Measurements from ENCODE around the gene ADAD1. TPM values are rescaled to one million over a fixed set of nuclear protein-coding genes. Genes with fewer than 3 reads are reported as not detected.

The ADAD1 gene
- total RNA-seq, 6 experiments from 2014 or later = not detected

DNA sequence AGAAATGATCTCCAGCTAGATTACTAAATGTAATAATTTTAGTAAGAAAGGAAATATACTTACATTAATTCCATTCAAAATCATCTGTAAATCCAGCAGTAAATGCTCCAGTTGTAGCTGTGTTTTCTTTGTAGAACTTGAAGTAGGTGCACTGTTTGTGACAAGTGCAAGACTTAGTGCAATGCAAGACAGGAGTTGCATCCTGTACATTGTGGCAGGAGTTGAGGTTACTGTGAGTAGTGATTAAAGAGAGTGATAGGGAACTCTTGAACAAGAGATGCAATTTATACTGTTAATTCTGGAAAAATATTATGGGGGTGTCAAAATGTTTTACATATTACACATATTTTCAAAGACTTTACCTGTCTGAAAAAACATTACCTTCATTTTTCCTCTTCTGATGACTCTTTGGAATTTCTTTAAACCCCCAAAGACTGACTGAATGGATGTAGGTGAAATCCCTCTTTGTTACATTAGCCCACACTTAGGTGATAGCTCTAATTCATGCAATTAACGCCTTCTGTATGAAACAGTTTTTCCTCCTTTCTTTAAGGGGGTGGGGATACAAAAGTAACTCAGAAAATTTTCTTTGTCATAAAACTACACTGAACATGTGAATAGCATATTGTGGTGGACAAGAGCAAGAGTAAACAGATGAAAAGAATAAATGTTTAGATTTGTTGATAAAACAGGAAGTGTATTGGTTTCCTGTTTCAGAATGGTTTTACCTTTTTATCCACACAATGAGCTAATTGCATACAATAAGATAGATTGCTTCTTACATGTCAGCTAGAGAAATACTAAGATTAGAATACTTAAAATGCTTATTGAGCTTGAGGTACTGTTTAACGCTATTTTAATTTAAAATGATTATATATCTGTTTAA, 77.7 kb downstream of the ADAD1 start, which contains the start of gene IL2:
Gene IL2, minus strand, starts transcription at position 495 of the 886 bp plus-strand sequence. Its CDS starts 285 bp downstream, at position 210.
- H3K27ac ChIP-seq = no peak within 1 kb of the TSS
- H3K27me3 ChIP-seq = no peaks in the 10 kb centered on the region
- WGBS (ENCODE audit: insufficient coverage, low coverage, low lambda C conversion rate, missing lambda C conversion rate) = 56% methylated on average over 2 of the region's 2 CpGs
- DNase-seq (no peak), ATAC-seq (no peak)
- intact Hi-C loops (cut with DNase I) = no loop called here
- no peak within 1 kb of the TSS for H3K4me3 ChIP-seq
- no peaks in the 10 kb centered on the region for H3K9me3 ChIP-seq
- TF ChIP-seq POLR2A (IDR thresholded peaks at IDR 0.05) = no peak
- TF ChIP-seq, protein P1, sequence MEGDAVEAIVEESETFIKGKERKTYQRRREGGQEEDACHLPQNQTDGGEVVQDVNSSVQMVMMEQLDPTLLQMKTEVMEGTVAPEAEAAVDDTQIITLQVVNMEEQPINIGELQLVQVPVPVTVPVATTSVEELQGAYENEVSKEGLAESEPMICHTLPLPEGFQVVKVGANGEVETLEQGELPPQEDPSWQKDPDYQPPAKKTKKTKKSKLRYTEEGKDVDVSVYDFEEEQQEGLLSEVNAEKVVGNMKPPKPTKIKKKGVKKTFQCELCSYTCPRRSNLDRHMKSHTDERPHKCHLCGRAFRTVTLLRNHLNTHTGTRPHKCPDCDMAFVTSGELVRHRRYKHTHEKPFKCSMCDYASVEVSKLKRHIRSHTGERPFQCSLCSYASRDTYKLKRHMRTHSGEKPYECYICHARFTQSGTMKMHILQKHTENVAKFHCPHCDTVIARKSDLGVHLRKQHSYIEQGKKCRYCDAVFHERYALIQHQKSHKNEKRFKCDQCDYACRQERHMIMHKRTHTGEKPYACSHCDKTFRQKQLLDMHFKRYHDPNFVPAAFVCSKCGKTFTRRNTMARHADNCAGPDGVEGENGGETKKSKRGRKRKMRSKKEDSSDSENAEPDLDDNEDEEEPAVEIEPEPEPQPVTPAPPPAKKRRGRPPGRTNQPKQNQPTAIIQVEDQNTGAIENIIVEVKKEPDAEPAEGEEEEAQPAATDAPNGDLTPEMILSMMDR (IDR thresholded peaks at IDR 0.05) = no peak
- H3K36me3 ChIP-seq = no peaks in the 10 kb centered on the region
- H3K4me1 ChIP-seq = no peaks in the 10 kb centered on the region

DNA sequence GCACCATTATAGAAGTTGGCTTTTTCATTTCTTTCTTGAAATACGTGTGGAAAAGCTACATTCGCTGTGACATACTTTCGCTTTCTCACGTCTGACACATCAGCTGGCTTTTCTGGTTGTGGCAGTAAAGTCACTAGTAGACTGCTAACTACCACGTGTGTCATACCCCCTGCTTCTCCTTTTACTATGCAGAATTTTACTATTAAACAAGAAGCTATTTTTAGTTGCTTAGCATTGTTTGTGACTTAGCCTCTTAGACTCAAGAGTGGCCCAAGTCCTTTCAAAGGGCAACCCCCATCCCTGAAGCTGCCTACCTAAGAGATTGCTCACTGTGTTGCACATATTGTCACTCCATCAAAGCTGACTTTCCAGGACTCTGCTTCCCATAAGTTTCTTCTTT, 79.8 kb downstream of the ADAD1 start:
- Histone ChIP-seq H3K27me3 (no peaks in the 10 kb centered on the region), H3K27ac (no peak overlapping the region), H3K4me3 (no peak overlapping the region), H3K36me3 (no peaks in the 10 kb centered on the region), H3K9me3 (no peaks in the 10 kb centered on the region), H3K4me1 (no peaks in the 10 kb centered on the region)
- ATAC-seq (peak in 3 of 4 donors; percentile 39 to 45 (median 44)), DNase-seq (no peak)
- whole genome bisulfite sequencing (ENCODE audit: insufficient coverage, low coverage, low lambda C conversion rate, missing lambda C conversion rate) = 23% methylated on average over 5 of the region's 5 CpGs
- intact Hi-C loops (cut with DNase I) = no loop called here
- TF ChIP-seq, protein P1 (IDR thresholded peaks at IDR 0.05) = no peak
- TF ChIP-seq POLR2A (IDR thresholded peaks at IDR 0.05) = no peak

- ATAC-seq (no peak), DNase-seq (no peak)
- Histone ChIP-seq H3K4me3 (no peak overlapping the region), H3K9me3 (peaks cover 0 to 4% (median 0%) of the 10 kb centered on the region in 4 donors), H3K36me3 (no peaks in the 10 kb centered on the region), H3K27me3 (no peaks in the 10 kb centered on the region), H3K27ac (no peak overlapping the region), H3K4me1 (no peaks in the 10 kb centered on the region)
- TF ChIP-seq, protein P1 (IDR thresholded peaks at IDR 0.05) = no peak
- no peak for TF ChIP-seq POLR2A (IDR thresholded peaks at IDR 0.05)
- intact Hi-C loops (cut with DNase I) = no loop called here
- WGBS (ENCODE audit: insufficient coverage, low coverage, low lambda C conversion rate, missing lambda C conversion rate) = 53% methylated on average over 1 of the region's 1 CpG
Observed at GRCh38 chr4:122469457-122469856, 90.6 kb downstream of the ADAD1 start.

DNA sequence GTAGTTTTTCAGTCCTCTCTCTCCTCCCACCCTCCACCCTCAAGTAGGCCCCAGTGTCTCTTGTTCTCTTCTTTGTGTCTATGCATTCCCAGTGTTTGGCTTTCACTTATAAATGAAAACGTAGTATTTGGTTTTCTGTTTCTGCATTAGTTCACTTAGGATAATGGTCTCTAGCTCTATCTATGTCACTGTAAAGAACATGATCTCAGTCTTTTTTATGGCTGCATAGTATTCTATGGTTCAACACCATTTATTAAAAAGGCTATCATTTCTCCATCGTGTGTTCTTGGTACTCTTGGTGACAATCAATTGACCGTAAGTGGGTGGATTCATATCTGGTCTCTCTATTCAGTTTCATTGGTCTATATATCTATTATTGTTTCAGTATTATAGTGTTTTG, 96.4 kb downstream of the ADAD1 start:
- Histone ChIP-seq H3K4me3 (no peak overlapping the region), H3K4me1 (no peaks in the 10 kb centered on the region), H3K9me3 (no peaks in the 10 kb centered on the region), H3K27me3 (no peaks in the 10 kb centered on the region), H3K27ac (no peak overlapping the region), H3K36me3 (no peaks in the 10 kb centered on the region)
- DNase-seq = no peak
- WGBS (ENCODE audit: insufficient coverage, low coverage, low lambda C conversion rate, missing lambda C conversion rate) = 67% methylated on average over 3 of the region's 3 CpGs
- intact Hi-C loops (cut with DNase I) = no loop called here
- no peak for TF ChIP-seq POLR2A (IDR thresholded peaks at IDR 0.05)
- TF ChIP-seq, protein P1 (IDR thresholded peaks at IDR 0.05) = no peak
- ATAC-seq = no peak
